Measurements from ENCODE around the gene PFKFB1. TPM values are rescaled to one million over a fixed set of nuclear protein-coding genes. Genes with fewer than 3 reads are reported as not detected.

Gene PFKFB1
- total and polyA plus RNA-seq, 9 of the 15 experiments (the other 6 are each of a cell fraction or from before 2014, with no cell fraction given) = 0.07 to 0.24 (median 0.15) TPM; not detected in 2

DNA sequence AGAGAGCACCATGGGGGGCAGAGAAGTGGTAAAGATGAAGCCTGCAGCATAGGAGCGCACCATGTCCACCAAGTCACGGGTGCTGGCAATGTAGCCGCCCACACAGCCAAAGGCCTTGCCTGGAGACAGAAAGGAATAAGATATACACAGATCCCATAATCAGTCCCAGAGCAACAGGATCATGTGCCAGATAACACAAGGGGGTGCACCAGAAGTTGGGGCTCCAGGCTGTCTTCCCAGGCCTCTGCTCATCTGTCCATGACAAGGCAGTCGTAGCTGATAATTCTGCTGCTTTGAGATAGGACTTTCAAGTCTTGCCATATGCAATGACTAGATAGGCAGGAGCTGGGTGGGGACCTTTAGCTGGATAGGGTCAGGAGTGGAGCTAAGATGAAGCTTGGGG, 20.9 kb upstream of the PFKFB1 start (continued):
- TF ChIP-seq CHD7 (IDR thresholded peaks at IDR 0.05; ENCODE audit: low read depth, low read length) = no peak
- TF ChIP-seq ATF7 (IDR thresholded peaks at IDR 0.05) = peak; percentile 45; the same call in 1 of the 2 replicates
- TF ChIP-seq LCOR (CRISPR knock-in tag; IDR thresholded peaks at IDR 0.05) = 0 out of 2 replicates have a peak, but pooled peaks have one; percentile 60
- TF ChIP-seq SREBF1 (IDR thresholded peaks at IDR 0.05; ENCODE audit: borderline replicate concordance, low read depth, low read length) = no peak

All from K562 (cell line).